Immature natural killer cell (primary cell): ENCODE results near the gene PEPD. TPM values are rescaled to one million over a fixed set of nuclear protein-coding genes. Genes with fewer than 3 reads are reported as not detected.
"Not testable (repeated sequence)": the region's sequence is repeated elsewhere in the genome, so short reads cannot be mapped to it uniquely, and the experiment has no call there.

ENCODE experiments used
- DNase-seq, 3 donors: peaks; one replicate each; pipeline ENCODE4 v3.0.0; 2022; ENCODE audit warnings: mixed read lengths in 1 of 3
- H3K27ac Mint-ChIP-seq, 6 donors: one replicate each; pipeline ENCODE4 v1.8.0; 2020; ENCODE audit warnings: mixed read lengths in 6 of 6, mild to moderate bottlenecking in 5 of 6, inconsistent platforms in 4 of 6, moderate library complexity in 3 of 6
- H3K27me3 Mint-ChIP-seq, 3 donors: one replicate each; pipeline ENCODE4 v1.8.0; 2020 to 2021; ENCODE audit warnings: low read depth in 3 of 3, mild to moderate bottlenecking in 3 of 3, mixed read lengths in 3 of 3, moderate library complexity in 3 of 3, inconsistent platforms in 1 of 3
- H3K36me3 Mint-ChIP-seq, 3 donors: one replicate each; pipeline ENCODE4 v1.8.0; 2020; ENCODE audit warnings: mixed read lengths in 3 of 3, inconsistent platforms in 2 of 3, mild to moderate bottlenecking in 2 of 3
- H3K4me1 Mint-ChIP-seq, 2 donors: one replicate each; pipeline ENCODE4 v1.8.0; 2020; ENCODE audit warnings: inconsistent platforms in 2 of 2, mild to moderate bottlenecking in 2 of 2, mixed read lengths in 2 of 2, moderate library complexity in 1 of 2
- H3K4me3 Mint-ChIP-seq, 5 donors: one replicate each; pipeline ENCODE4 v1.8.0; 2020; ENCODE audit warnings: mild to moderate bottlenecking in 5 of 5, mixed read lengths in 5 of 5, inconsistent platforms in 3 of 5, moderate library complexity in 3 of 5
- H3K9me3 Mint-ChIP-seq, 6 donors: one replicate each; pipeline ENCODE4 v1.8.0; 2020; ENCODE audit warnings: mild to moderate bottlenecking in 6 of 6, mixed read lengths in 6 of 6, inconsistent platforms in 4 of 6, moderate library complexity in 3 of 6
- polyA plus RNA-seq, 3 donors: library from polyadenylated mRNA; unstranded; fragments of 300-500 nt; fragmentation: Illumina TruSeq; gene quantifications; one replicate each; pipeline ENCODE4 v1.2.3, GENCODE V29; 2021

PEPD gene
- polyA plus RNA-seq, 3 donors from 2014 or later, result 135 to 181 (median 142) TPM

- Mint-ChIP-seq H3K27me3 (peaks cover 0 to 2% (median 0%) of the 10 kb centered on the region in 3 donors), H3K4me3 (no peak overlapping the region), H3K27ac (no peak overlapping the region), H3K36me3 (peaks cover 41 to 66% (median 60%) of the 10 kb centered on the region in 3 donors), H3K4me1 (no peaks in the 10 kb centered on the region), H3K9me3 (peaks cover 0 to 4% (median 0%) of the 10 kb centered on the region in 6 donors)
- DNase-seq, result no peak
These were observed 39.7 kb downstream of the PEPD start for GRCh38 chr19:33481863-33482262.

GRCh38 chr19:33479570-33479969 lies 42.0 kb downstream of the PEPD start:
- H3K27ac Mint-ChIP-seq, H3K27me3 Mint-ChIP-seq, H3K9me3 Mint-ChIP-seq, DNase-seq, H3K4me1 Mint-ChIP-seq, H3K4me3 Mint-ChIP-seq: not testable (repeated sequence)
- peaks cover 36 to 62% (median 59%) of the 10 kb centered on the region in 3 donors for H3K36me3 Mint-ChIP-seq

GRCh38 chr19:33477781-33478180 lies 43.8 kb downstream of the PEPD start:
- H3K4me3 Mint-ChIP-seq, result no peak overlapping the region
- H3K27ac Mint-ChIP-seq, result no peak overlapping the region
- peaks cover 0 to 3% (median 0%) of the 10 kb centered on the region in 6 donors for H3K9me3 Mint-ChIP-seq
- peaks cover 33 to 60% (median 50%) of the 10 kb centered on the region in 3 donors for H3K36me3 Mint-ChIP-seq
- DNase-seq, result no peak
- H3K27me3 Mint-ChIP-seq, result peaks cover 0 to 2% (median 2%) of the 10 kb centered on the region in 3 donors
- H3K4me1 Mint-ChIP-seq, result no peaks in the 10 kb centered on the region

GRCh38 chr19:33476151-33476707 lies 45.4 kb downstream of the PEPD start:
- H3K9me3 Mint-ChIP-seq, result no peaks in the 10 kb centered on the region
- no peak for DNase-seq
- peaks cover 0 to 2% (median 2%) of the 10 kb centered on the region in 3 donors for H3K27me3 Mint-ChIP-seq
- no peak overlapping the region for H3K4me3 Mint-ChIP-seq
- H3K4me1 Mint-ChIP-seq, result no peaks in the 10 kb centered on the region
- H3K27ac Mint-ChIP-seq, result no peak overlapping the region
- H3K36me3 Mint-ChIP-seq, result peaks cover 28 to 51% (median 41%) of the 10 kb centered on the region in 3 donors

- no peak for DNase-seq
- Mint-ChIP-seq H3K27ac (no peak overlapping the region), H3K4me1 (no peaks in the 10 kb centered on the region), H3K9me3 (no peaks in the 10 kb centered on the region), H3K4me3 (no peak overlapping the region), H3K27me3 (peaks cover 0 to 2% (median 0%) of the 10 kb centered on the region in 3 donors), H3K36me3 (peaks cover 21 to 33% (median 23%) of the 10 kb centered on the region in 3 donors)
These were observed 47.8 kb downstream of the PEPD start for GRCh38 chr19:33473653-33474305.

- H3K4me3 Mint-ChIP-seq, result no peak overlapping the region
- no peaks in the 10 kb centered on the region for H3K9me3 Mint-ChIP-seq
- H3K36me3 Mint-ChIP-seq, result peaks cover 15 to 25% (median 16%) of the 10 kb centered on the region in 3 donors
- no peak for DNase-seq
- H3K27me3 Mint-ChIP-seq, result peaks cover 0 to 2% (median 0%) of the 10 kb centered on the region in 3 donors
- H3K4me1 Mint-ChIP-seq, result no peaks in the 10 kb centered on the region
- H3K27ac Mint-ChIP-seq, result no peak overlapping the region
These were observed 48.6 kb downstream of the PEPD start for GRCh38 chr19:33472691-33473652.

- Mint-ChIP-seq H3K36me3 (peaks cover 9 to 18% (median 13%) of the 10 kb centered on the region in 3 donors), H3K27ac (no peak overlapping the region), H3K4me1 (no peaks in the 10 kb centered on the region), H3K9me3 (no peaks in the 10 kb centered on the region), H3K4me3 (no peak overlapping the region), H3K27me3 (peaks cover 0 to 2% (median 0%) of the 10 kb centered on the region in 3 donors)
- DNase-seq, result no peak
These were observed 49.4 kb downstream of the PEPD start for GRCh38 chr19:33472226-33472625.

- Mint-ChIP-seq H3K9me3 (no peaks in the 10 kb centered on the region), H3K27me3 (peaks cover 0 to 2% (median 0%) of the 10 kb centered on the region in 3 donors), H3K4me1 (no peaks in the 10 kb centered on the region), H3K4me3 (no peak overlapping the region), H3K36me3 (peaks cover 9 to 12% (median 9%) of the 10 kb centered on the region in 3 donors), H3K27ac (no peak overlapping the region)
- no peak for DNase-seq
These were observed 50.2 kb downstream of the PEPD start for GRCh38 chr19:33471111-33471996.

- H3K27ac Mint-ChIP-seq, result no peak overlapping the region
- H3K4me3 Mint-ChIP-seq, result no peak overlapping the region
- H3K9me3 Mint-ChIP-seq, result no peaks in the 10 kb centered on the region
These were observed 50.9 kb downstream of the PEPD start for GRCh38 chr19:33470686-33471085.

GRCh38 chr19:33470040-33470330 lies 51.6 kb downstream of the PEPD start:
- Mint-ChIP-seq H3K36me3 (peaks cover 8 to 9% (median 9%) of the 10 kb centered on the region in 3 donors), H3K27ac (no peak overlapping the region), H3K4me1 (no peaks in the 10 kb centered on the region), H3K4me3 (no peak overlapping the region), H3K9me3 (no peaks in the 10 kb centered on the region), H3K27me3 (peaks cover 0 to 2% (median 0%) of the 10 kb centered on the region in 3 donors)
- no peak for DNase-seq

More at GRCh38 chr19:33470686-33471085, 50.9 kb downstream of the PEPD start:
- H3K27me3 Mint-ChIP-seq, result peaks cover 0 to 2% (median 0%) of the 10 kb centered on the region in 3 donors
- H3K4me1 Mint-ChIP-seq, result no peaks in the 10 kb centered on the region
- DNase-seq, result no peak
- H3K36me3 Mint-ChIP-seq, result peaks cover 8 to 9% (median 9%) of the 10 kb centered on the region in 3 donors

- Mint-ChIP-seq H3K27ac (no peak overlapping the region), H3K4me3 (no peak overlapping the region), H3K4me1 (no peaks in the 10 kb centered on the region), H3K9me3 (no peaks in the 10 kb centered on the region), H3K27me3 (peaks cover 0 to 2% (median 0%) of the 10 kb centered on the region in 3 donors), H3K36me3 (peaks cover 8 to 9% (median 9%) of the 10 kb centered on the region in 3 donors)
- DNase-seq, result no peak
These were observed 52.2 kb downstream of the PEPD start for GRCh38 chr19:33469171-33470039.

GRCh38 chr19:33468361-33469170 lies 53.0 kb downstream of the PEPD start:
- no peak overlapping the region for H3K27ac Mint-ChIP-seq
- H3K36me3 Mint-ChIP-seq, result peaks cover 5 to 9% (median 6%) of the 10 kb centered on the region in 3 donors
- DNase-seq, result no peak
- H3K4me3 Mint-ChIP-seq, result no peak overlapping the region
- H3K4me1 Mint-ChIP-seq, result no peaks in the 10 kb centered on the region
- peaks cover 0 to 1% (median 0%) of the 10 kb centered on the region in 3 donors for H3K27me3 Mint-ChIP-seq
- H3K9me3 Mint-ChIP-seq, result no peaks in the 10 kb centered on the region
